GM12873 (cell line): ENCODE results near the gene PRDX5.

Experiments
- TF ChIP-seq, protein P1 (sequence below): IDR thresholded peaks from 2 replicates; pipeline ENCODE4 v1.5.1; 2012; ENCODE audit warnings: low read depth, mild to moderate bottlenecking, moderate library complexity, low read length, control low read depth; ENCODE audit not compliant: insufficient read depth; ENCODE audit errors: missing control alignments

Gene PRDX5

DNA sequence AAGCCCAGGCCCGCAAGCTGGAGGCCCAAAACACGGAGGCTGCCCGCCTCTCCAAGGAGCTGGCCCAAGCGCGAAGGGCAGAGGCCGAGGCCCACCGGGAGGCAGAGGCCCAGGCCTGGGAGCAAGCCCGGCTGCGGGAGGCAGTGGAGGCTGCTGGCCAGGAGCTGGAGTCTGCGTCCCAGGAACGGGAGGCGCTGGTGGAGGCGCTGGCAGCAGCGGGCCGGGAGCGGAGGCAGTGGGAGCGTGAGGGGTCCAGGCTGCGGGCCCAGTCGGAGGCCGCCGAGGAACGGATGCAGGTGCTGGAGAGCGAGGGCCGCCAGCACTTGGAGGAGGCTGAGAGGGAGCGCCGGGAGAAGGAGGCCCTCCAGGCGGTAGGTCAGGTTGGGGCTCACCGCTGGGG is 26.9 kb downstream of the PRDX5 start:
- TF ChIP-seq, protein P1, sequence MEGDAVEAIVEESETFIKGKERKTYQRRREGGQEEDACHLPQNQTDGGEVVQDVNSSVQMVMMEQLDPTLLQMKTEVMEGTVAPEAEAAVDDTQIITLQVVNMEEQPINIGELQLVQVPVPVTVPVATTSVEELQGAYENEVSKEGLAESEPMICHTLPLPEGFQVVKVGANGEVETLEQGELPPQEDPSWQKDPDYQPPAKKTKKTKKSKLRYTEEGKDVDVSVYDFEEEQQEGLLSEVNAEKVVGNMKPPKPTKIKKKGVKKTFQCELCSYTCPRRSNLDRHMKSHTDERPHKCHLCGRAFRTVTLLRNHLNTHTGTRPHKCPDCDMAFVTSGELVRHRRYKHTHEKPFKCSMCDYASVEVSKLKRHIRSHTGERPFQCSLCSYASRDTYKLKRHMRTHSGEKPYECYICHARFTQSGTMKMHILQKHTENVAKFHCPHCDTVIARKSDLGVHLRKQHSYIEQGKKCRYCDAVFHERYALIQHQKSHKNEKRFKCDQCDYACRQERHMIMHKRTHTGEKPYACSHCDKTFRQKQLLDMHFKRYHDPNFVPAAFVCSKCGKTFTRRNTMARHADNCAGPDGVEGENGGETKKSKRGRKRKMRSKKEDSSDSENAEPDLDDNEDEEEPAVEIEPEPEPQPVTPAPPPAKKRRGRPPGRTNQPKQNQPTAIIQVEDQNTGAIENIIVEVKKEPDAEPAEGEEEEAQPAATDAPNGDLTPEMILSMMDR = no peak

- TF ChIP-seq, protein P1 = no peak
Observed at GRCh38 chr11:64347193-64347867, 29.4 kb downstream of the PRDX5 start.

DNA sequence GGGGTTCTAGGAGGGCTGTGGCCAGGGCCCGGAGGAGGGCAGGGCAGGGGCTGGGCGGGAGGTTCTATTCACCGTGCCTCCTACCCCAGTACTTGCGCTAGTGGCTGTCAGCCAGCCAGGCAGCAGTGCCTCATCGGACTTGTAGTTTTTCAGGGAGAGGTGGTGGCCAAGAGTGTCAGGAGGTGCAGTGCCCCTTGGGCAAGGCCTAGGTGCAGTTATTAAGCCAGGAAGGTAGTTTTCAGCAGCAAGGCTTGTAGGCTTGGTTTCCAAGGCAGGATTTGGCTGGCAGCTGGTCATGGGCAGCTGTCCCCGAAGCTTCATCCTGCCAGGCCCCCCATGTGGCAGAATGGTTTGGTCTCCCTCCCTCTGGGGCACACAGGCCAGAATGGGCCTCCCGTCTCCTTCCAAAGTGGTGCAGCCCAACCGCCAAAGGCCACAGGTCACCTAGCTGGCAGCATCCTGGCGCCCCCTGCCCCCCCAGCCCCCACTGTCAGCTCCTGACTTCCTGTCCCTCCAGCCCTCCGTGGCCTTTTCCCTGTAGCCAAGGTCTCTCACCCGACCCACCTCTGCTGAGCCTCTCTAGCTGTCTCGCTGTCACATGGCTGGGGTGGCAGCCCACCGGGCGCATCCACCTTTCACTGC is 30.6 kb downstream of the PRDX5 start:
- TF ChIP-seq, protein P1 = no peak

GRCh38 chr11:64349025-64349387 is 31.1 kb downstream of the PRDX5 start:
- TF ChIP-seq, protein P1 = no peak

GRCh38 chr11:64349404-64349803 is 31.5 kb downstream of the PRDX5 start:
- TF ChIP-seq, protein P1 = no peak

GRCh38 chr11:64351136-64351631 is 33.3 kb downstream of the PRDX5 start:
- TF ChIP-seq, protein P1 = no peak

- TF ChIP-seq, protein P1 = no peak
Observed at GRCh38 chr11:64352099-64352994, 34.4 kb downstream of the PRDX5 start.
